ENCODE measurements around the gene LACTBL1.

The LACTBL1 gene

GRCh38 chr1:22913421-22914141 lies 59.1 kb downstream of the LACTBL1 start:
- no peak for DNase-seq (ENCODE audit: low spot score)

- DNase-seq (ENCODE audit: low spot score), result no peak
Measured at GRCh38 chr1:22912311-22912710, 60.4 kb downstream of the LACTBL1 start.

- DNase-seq (ENCODE audit: low spot score), result no peak
Measured at GRCh38 chr1:22910986-22911651, 61.5 kb downstream of the LACTBL1 start.

GRCh38 chr1:22910286-22910685 lies 62.4 kb downstream of the LACTBL1 start:
- no peak for DNase-seq (ENCODE audit: low spot score)

GRCh38 chr1:22908880-22909426 lies 63.7 kb downstream of the LACTBL1 start:
- DNase-seq (ENCODE audit: low spot score), result no peak

- no peak for DNase-seq (ENCODE audit: low spot score)
Measured at GRCh38 chr1:22907528-22907927, 65.1 kb downstream of the LACTBL1 start.

GRCh38 chr1:22906968-22907367 lies 65.7 kb downstream of the LACTBL1 start:
- DNase-seq (ENCODE audit: low spot score), result no peak

- no peak for DNase-seq (ENCODE audit: low spot score)
Measured at GRCh38 chr1:22903113-22903512, 69.6 kb downstream of the LACTBL1 start.

Measured in hematopoietic multipotent progenitor cell treated with erythropoietin and hydrocortisone succinate and interleukin-3 and kit ligand, for 17 days (in vitro differentiated cells).